ENCODE measurements around the gene HS2ST1.

GRCh38 chr1:87104140-87104539 lies 189.7 kb downstream of the HS2ST1 start:
- no peak for TF ChIP-seq POLR2A (IDR thresholded peaks at IDR 0.05)
- TF ChIP-seq CTCF (IDR thresholded peaks at IDR 0.05) = no peak

Measured in body of pancreas (tissue), 4 donors.